ENCODE measurements around the gene OR7D4.
"Not testable (repeated sequence)": the region's sequence is repeated elsewhere in the genome, so short reads cannot be mapped to it uniquely, and the experiment has no call there.

Gene OR7D4

DNA sequence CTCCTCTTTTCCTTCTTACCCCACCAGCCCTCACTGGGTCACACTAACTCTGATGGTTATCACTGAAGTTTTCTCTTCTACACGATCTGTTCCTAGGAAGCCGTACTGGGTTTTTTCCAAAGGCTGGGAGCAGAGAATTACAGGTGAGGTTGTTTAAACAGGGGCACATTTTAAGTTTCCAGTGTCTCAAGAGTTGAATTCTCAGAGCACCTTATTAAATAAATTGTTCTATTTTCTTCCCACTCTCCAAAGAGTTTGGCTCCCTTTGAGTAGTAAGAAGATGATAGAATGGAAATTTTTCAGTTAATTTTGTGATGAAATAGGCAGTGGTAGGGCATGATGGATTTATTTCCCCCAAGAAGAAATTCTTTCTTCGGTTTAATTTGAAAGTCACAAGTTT lies at the start of gene OR7D4:
Gene OR7D4, minus strand, starts transcription at position 101 of the 400 bp plus-strand sequence. CDS start 4,752 bp downstream, outside the sequence.
- DNase-seq = no peak

- DNase-seq = no peak
These were observed 31.8 kb upstream of the OR7D4 start for GRCh38 chr19:9251236-9251635.

DNA sequence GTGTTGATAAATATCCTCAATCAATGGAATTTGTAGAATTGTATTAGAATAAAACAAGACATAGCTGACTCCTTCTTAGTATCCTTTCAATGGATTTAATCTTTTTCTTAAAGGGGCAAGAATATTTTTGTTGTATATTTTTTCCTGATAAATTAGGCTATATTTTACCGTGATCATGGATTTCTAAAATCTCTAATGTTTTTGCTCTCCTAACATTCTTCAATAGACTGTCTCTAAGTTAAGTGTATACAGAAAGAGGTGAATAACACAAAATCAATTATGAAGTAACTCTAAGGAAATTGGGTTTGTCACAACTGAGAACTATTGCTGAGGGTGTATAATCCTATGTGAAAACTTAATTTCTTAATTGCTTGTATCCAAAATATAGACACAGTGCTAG lies 31.2 kb upstream of the OR7D4 start, which contains the start of gene OR7E24:
Gene OR7E24, plus strand, starts transcription at position 301 of the 400 bp plus-strand sequence. CDS start 114 bp downstream, outside the sequence.
- no peak for DNase-seq

DNA sequence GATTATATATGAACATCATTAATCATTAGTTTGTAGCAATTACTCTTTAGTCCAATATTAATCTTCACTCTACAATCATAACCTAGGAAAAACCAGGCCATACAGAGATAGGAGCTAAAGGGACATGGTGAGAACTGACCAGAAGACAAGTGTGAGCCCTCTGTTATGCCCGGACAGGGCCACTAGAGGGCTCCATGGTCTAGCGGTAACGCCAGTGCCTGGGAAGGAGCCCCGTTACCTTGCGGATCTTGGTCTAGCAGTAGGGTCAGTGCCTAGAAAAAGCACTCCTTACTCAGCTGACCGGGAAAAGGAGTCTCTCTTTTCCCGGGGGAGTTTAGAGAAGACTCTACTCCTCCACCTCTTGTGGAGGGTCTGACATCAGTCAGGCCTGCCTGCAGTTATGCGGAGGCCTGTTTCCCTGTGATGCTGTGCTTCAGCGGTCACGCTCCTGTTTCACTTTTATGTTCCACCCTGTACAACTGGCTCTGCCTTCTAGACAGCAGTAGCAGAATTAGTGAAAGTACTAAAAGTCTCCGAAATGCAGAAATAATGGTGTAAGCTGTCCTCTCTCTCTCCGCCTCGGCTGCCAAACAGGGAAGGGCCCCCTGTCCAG lies 13.8 kb downstream of the OR7D4 start:
- peak; percentile 76 for DNase-seq

GRCh38 chr19:9198044-9198443 lies 21.3 kb downstream of the OR7D4 start:
- not testable (repeated sequence) for DNase-seq

DNA sequence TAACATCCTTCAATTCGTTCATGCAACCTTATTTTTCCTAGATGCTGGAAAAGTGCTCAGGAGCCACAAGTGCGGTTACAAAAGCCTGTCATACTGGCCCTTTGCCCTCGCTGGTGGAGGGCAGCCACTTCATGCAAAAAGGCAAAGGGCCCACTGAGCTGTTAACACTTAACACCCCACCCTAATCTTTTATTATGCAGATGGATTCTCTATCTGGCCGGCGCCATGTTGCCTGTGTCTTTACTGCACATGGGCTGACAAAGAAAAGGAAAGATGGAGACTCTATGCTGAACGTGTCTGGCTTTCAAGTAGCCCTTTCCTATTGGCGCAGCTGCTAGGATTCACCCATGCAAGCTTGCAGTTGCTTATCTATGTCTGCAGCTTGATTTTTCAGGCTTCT lies 29.9 kb downstream of the OR7D4 start:
- DNase-seq = no peak

DNA sequence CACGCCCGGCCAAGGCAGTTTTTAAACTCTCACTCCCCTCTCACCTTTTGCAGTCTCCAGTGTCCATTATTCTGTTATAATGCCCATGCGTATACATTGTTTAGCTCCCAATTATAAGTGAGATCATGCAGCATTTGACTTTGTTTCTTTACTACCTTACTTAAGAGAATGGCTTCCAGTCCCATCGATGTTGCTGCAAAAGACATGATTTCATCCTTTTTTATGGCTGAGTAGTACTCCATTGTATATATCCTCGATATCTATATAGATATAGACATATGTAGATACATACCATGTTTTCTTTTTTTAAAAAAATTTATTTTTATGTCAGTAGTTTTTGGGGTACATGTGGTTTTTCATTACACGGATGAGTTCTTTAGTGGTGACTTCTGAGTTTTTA lies 32.2 kb downstream of the OR7D4 start:
- DNase-seq = no peak

GRCh38 chr19:9183000-9183399 lies 36.4 kb downstream of the OR7D4 start:
- no peak for DNase-seq

DNA sequence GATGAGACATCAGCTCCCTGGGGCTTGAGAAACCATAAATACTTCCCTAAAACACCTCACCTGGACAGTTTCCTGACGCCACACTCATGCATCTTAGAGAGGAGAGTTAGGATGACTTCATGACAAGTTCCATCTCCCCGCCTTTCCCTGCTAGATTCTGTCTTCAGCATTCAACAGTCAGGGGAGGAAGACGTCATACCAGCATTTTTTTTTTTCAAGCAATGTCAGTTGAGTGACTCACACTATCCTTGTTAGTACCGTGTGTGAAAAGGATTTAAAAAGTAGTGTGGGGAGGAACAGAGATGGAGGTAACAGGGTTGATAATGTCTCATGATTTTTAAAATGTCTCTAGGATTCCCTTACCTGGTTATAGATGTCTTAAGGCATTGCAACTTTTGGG lies 40.5 kb downstream of the OR7D4 start, which contains the start of gene OR7D2:
Gene OR7D2, plus strand, starts transcription at position 79 of the 400 bp plus-strand sequence. CDS start 6,803 bp downstream, outside the sequence.
- no peak for DNase-seq

GRCh38 chr19:9175326-9175725 lies 44.1 kb downstream of the OR7D4 start:
- no peak for DNase-seq

- no peak for DNase-seq
These were observed 47.9 kb downstream of the OR7D4 start for GRCh38 chr19:9171393-9171991.

DNA sequence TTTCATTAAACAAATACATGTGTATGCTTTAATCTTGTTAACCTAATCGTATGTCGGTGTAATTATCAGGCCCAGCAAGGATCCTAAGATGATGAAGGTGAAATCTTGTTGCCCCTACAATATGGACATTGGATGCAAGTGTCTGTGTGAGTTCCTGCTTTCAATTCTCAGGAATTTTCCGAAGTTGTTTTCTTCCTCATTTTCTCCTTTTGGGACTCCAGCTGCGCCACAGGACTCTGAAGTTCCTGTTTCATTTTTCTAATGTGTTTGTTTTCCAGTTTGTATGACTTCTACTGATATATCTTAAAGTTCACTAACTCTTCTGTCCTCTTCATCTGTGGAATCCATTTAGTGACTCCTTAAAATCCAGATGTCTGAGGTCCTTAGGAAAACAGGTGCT lies 52.5 kb downstream of the OR7D4 start:
- DNase-seq = no peak

DNA sequence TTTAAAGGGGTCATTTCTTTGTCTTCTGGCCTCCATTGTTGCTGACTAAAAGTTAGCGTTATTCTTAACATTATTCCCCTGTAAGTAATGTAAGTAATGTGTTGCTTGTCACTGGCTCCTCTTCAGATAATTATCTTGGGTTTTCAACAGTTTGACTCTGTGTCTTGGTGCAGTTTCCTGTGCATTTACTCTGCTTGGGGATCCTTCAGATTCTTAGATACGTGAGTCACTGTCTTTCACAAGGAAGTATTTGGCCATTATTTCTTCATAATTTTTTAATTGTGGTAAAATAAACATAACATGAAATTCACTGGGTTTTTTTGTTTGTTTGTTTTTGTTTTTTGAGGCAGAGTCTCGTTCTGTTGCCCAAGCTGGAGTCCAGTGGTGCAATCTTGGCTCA lies 54.1 kb downstream of the OR7D4 start:
- DNase-seq = no peak

- DNase-seq = no peak
These were observed 58.0 kb downstream of the OR7D4 start for GRCh38 chr19:9161427-9161826.
